LNCaP clone FGC (cell line): ENCODE data around the gene LRFN2.

Experiments
- DNase-seq: peaks from one replicate; pipeline ENCODE4 v3.0.0-alpha.2; 2011; ENCODE audit warnings: low read depth
- H3K4me3 ChIP-seq: 2 replicates; pipeline ENCODE4 v1.5.1; 2011; ENCODE audit warnings: mild to moderate bottlenecking, low read depth, low read length, control low read depth
- TF ChIP-seq, protein P1 (sequence below): IDR thresholded peaks from 2 replicates; pipeline ENCODE4 v1.5.1; 2012; ENCODE audit warnings: mild to moderate bottlenecking; ENCODE audit not compliant: control insufficient read depth, insufficient read depth; ENCODE audit errors: extremely low read depth

Gene LRFN2

GRCh38 chr6:40584741-40585140, 2.4 kb downstream of the LRFN2 start:
- TF ChIP-seq, protein P1, sequence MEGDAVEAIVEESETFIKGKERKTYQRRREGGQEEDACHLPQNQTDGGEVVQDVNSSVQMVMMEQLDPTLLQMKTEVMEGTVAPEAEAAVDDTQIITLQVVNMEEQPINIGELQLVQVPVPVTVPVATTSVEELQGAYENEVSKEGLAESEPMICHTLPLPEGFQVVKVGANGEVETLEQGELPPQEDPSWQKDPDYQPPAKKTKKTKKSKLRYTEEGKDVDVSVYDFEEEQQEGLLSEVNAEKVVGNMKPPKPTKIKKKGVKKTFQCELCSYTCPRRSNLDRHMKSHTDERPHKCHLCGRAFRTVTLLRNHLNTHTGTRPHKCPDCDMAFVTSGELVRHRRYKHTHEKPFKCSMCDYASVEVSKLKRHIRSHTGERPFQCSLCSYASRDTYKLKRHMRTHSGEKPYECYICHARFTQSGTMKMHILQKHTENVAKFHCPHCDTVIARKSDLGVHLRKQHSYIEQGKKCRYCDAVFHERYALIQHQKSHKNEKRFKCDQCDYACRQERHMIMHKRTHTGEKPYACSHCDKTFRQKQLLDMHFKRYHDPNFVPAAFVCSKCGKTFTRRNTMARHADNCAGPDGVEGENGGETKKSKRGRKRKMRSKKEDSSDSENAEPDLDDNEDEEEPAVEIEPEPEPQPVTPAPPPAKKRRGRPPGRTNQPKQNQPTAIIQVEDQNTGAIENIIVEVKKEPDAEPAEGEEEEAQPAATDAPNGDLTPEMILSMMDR = no peak
- H3K4me3 ChIP-seq = no peak overlapping the region
- DNase-seq = no peak

DNA sequence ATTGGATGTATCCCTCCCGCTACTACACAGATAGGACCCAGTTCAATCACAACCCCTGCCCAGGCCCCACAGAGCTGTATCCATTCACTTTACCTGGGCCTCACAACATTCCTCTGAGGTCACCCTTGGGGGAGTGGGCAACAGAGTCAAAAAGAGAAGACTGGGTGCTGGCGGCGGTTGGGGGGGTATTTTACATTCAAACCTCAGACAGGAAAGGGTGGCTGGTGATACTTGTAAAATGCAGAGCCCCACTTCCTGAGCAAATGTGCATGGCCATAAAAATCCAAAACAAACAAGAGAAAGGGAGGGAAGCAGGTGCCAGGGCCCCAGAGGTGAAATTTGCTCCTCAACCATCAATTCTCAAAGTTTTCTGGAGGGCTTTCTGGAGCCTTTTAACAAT, 3.5 kb downstream of the LRFN2 start:
- H3K4me3 ChIP-seq = no peak overlapping the region
- TF ChIP-seq, protein P1 = no peak
- no peak for DNase-seq

GRCh38 chr6:40582892-40583291, 4.3 kb downstream of the LRFN2 start:
- no peak overlapping the region for H3K4me3 ChIP-seq
- TF ChIP-seq, protein P1 = peak; percentile 22; the same call in 1 of the 2 replicates
- no peak for DNase-seq

- no peak overlapping the region for H3K4me3 ChIP-seq
- TF ChIP-seq, protein P1 = no peak
- no peak for DNase-seq
Observed at GRCh38 chr6:40579101-40579500, 8.1 kb downstream of the LRFN2 start.

DNA sequence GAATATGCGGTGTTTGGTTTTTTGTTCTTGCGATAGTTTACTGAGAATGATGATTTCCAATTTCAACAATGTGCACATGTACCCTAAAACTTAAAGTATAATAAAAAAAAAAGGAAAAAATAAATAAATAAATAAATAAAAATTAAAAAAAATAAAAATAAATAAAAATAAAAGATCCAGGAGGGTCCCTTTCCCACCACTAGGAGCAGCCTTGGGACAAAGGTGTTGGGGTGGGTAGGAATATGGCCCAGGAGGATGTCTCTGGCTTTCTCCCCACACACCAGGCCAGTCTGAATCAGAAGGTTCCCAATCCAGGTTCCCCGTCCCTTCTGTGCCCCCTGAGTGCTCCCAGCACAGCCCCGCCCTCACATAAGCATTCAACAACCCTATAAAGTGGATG, 9.5 kb downstream of the LRFN2 start:
- TF ChIP-seq, protein P1 = no peak
- no peak for DNase-seq
- H3K4me3 ChIP-seq = no peak overlapping the region

DNA sequence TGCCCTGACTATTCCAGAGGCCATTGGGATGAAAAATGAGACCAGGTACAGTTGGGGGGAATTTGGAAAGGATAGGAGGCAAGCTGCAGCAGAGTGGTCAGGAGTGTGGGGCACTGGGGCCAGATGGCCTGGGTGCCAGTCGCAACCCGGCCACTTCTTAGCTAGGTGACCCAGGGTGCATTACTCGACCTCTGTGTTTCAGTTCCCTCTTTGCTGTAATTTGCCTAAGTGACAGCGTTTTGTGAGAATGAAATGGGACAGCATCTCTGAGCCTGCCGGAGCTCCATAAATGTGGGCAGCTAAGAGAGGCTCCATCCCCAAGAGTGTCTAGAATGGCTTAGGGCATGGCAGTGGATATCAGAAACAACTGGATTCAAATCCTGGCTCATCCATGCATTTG, 13.9 kb downstream of the LRFN2 start:
- TF ChIP-seq, protein P1 = no peak
- no peak for DNase-seq
- H3K4me3 ChIP-seq = no peak overlapping the region

GRCh38 chr6:40569162-40569910, 17.8 kb downstream of the LRFN2 start:
- DNase-seq = no peak
- TF ChIP-seq, protein P1 = no peak
- H3K4me3 ChIP-seq = no peak overlapping the region
